Cardiac muscle cell (in vitro differentiated cells and primary cell): ENCODE data around the gene PDE7B. TPM values are rescaled to one million over a fixed set of nuclear protein-coding genes. Genes with fewer than 3 reads are reported as not detected.
A peak's percentile ranks its signal among the peaks of the same experiment; 100 is the strongest.

Experiments used
- DNase-seq, 2 donors: peaks; one replicate each; pipeline versions ENCODE4 v3.0.0 to v3.0.0-alpha.2; 2010 to 2017; ENCODE audit warnings: low read depth in 1 of 2, low spot score in 1 of 2
- H3K27ac ChIP-seq: fragments of 200-600 bp; sonication (generic); 2 replicates; pipeline ENCODE4 v1.5.1; 2016
- H3K27me3 ChIP-seq: fragments of 200-600 bp; sonication (generic); 2 replicates; pipeline ENCODE4 v1.6.0; 2016; ENCODE audit warnings: control low read depth
- H3K36me3 ChIP-seq: fragments of 200-600 bp; sonication (generic); 2 replicates; pipeline ENCODE4 v1.5.1; 2016; ENCODE audit warnings: control low read depth
- H3K4me1 ChIP-seq: fragments of 200-600 bp; sonication (generic); 2 replicates; pipeline ENCODE4 v1.8.1; 2017; ENCODE audit warnings: low read depth, mild to moderate bottlenecking, mixed run types
- H3K4me3 ChIP-seq: fragments of 200-600 bp; sonication (generic); 2 replicates; pipeline ENCODE4 v1.5.1; 2016; ENCODE audit warnings: mild to moderate bottlenecking
- H3K9me3 ChIP-seq: fragments of 200-600 bp; sonication (generic); 2 replicates; pipeline ENCODE4 v1.5.1; 2017; ENCODE audit warnings: low read depth, mild to moderate bottlenecking, control low read depth
- polyA plus RNA-seq: library from polyadenylated mRNA; unstranded; fragments of >200 nt; fragmentation: Nextera tagmentation; extraction: Ambion mirVana; gene quantifications from 2 replicates; pipeline ENCODE4 v1.2.1, GENCODE V29; 2016
- total RNA-seq: library from RNA; depleted of rRNA; stranded (reverse); fragments of >200 nt; gene quantifications from 2 replicates; pipeline ENCODE4 v1.2.3, GENCODE V29; 2016
- TF ChIP-seq, protein P1 (sequence below): IDR thresholded peaks from 2 replicates; pipeline ENCODE4 v1.5.1; 2012; ENCODE audit warnings: low read depth, mild to moderate bottlenecking, low read length

Gene PDE7B
- total and polyA plus RNA-seq, 2 experiments from 2014 or later: 0.04 to 0.60 TPM

- Histone ChIP-seq H3K27me3 (no peaks in the 10 kb centered on the region), H3K27ac (no peak overlapping the region), H3K4me1 (peaks cover 29% of the 10 kb centered on the region), H3K4me3 (no peak overlapping the region), H3K9me3 (no peaks in the 10 kb centered on the region), H3K36me3 (no peaks in the 10 kb centered on the region)
- TF ChIP-seq, protein P1, sequence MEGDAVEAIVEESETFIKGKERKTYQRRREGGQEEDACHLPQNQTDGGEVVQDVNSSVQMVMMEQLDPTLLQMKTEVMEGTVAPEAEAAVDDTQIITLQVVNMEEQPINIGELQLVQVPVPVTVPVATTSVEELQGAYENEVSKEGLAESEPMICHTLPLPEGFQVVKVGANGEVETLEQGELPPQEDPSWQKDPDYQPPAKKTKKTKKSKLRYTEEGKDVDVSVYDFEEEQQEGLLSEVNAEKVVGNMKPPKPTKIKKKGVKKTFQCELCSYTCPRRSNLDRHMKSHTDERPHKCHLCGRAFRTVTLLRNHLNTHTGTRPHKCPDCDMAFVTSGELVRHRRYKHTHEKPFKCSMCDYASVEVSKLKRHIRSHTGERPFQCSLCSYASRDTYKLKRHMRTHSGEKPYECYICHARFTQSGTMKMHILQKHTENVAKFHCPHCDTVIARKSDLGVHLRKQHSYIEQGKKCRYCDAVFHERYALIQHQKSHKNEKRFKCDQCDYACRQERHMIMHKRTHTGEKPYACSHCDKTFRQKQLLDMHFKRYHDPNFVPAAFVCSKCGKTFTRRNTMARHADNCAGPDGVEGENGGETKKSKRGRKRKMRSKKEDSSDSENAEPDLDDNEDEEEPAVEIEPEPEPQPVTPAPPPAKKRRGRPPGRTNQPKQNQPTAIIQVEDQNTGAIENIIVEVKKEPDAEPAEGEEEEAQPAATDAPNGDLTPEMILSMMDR: no peak
- DNase-seq: peak in 1 of 2 donors; percentile 99
Observed at GRCh38 chr6:136014454-136015437, 163.2 kb downstream of the PDE7B start.

DNA sequence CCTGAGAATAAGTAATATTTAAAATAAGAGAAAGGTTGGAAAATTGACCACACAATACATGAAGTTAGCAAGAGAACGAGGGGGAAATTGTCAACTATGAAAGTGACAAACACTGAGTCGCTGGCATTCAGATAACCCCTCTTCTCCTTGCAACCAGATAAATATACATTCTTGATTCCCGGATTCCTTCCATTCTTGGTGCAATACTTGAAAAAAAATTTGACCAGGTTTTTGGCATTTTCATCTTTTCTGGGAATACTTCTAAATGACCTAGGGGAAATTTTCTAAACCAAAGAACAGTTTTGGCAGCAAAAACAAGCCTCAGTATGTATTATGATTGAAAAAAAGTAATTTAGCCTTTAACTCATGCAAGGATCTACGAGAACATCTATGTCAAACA, 164.0 kb downstream of the PDE7B start:
- Histone ChIP-seq H3K27me3 (no peaks in the 10 kb centered on the region), H3K36me3 (no peaks in the 10 kb centered on the region), H3K4me1 (peaks cover 29% of the 10 kb centered on the region), H3K4me3 (no peak overlapping the region), H3K27ac (no peak overlapping the region), H3K9me3 (no peaks in the 10 kb centered on the region)
- peak in 1 of 2 donors; percentile 71 for DNase-seq
- TF ChIP-seq, protein P1: no peak

DNA sequence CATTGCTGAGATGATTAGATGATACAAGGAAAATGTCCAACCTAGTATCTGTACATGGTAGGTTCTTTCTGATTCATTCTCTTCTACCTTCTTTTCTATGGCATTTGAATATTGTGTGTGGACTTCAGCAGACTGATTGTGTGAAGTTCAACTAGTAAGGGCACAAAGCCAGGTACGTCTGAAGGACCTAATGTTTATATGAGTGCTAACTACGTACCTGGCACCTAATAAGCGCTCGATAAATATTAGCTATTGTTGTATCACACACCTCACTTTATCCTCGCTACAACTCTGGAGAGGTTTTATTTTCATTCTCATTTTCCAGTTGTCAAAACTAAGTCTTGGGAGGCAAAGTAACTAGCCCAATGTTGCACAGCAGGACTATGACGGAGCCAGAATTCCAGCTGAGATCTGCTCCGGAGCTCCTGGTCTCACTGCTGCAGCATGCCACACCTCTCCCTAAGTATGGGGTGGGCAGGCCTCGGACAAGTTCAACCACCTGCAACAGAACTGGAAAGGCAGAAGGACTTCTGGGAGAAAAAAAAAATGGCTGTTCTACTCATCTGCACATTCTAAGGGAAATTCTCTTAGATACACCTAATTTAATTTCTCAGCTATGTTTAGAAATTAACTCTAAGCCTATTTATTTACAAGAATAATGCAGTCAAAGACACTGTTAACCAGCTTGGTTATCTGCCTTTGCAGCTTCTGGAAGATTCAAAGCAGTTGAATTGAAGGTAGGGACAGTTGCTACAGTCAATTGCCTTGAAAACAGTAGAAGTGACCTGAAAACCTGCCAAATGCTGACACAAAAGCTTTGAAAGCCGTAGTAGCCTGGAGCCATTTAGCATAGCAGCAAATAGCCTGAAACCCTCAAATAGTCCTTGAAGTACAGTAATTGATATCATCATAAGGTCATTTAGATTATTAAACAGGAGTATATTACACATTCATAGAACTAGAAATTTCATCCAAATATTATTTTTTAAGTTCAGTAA, 165.0 kb downstream of the PDE7B start:
- Histone ChIP-seq H3K36me3 (no peaks in the 10 kb centered on the region), H3K27ac (no peak overlapping the region), H3K4me1 (peaks cover 26% of the 10 kb centered on the region), H3K9me3 (no peaks in the 10 kb centered on the region), H3K4me3 (no peak overlapping the region), H3K27me3 (no peaks in the 10 kb centered on the region)
- no peak for DNase-seq
- TF ChIP-seq, protein P1: no peak

GRCh38 chr6:136020691-136021090, 169.2 kb downstream of the PDE7B start:
- Histone ChIP-seq H3K4me3 (no peak overlapping the region), H3K27me3 (no peaks in the 10 kb centered on the region), H3K27ac (no peak overlapping the region), H3K36me3 (no peaks in the 10 kb centered on the region), H3K4me1 (no peaks in the 10 kb centered on the region), H3K9me3 (no peaks in the 10 kb centered on the region)
- DNase-seq: no peak
- TF ChIP-seq, protein P1: no peak

DNA sequence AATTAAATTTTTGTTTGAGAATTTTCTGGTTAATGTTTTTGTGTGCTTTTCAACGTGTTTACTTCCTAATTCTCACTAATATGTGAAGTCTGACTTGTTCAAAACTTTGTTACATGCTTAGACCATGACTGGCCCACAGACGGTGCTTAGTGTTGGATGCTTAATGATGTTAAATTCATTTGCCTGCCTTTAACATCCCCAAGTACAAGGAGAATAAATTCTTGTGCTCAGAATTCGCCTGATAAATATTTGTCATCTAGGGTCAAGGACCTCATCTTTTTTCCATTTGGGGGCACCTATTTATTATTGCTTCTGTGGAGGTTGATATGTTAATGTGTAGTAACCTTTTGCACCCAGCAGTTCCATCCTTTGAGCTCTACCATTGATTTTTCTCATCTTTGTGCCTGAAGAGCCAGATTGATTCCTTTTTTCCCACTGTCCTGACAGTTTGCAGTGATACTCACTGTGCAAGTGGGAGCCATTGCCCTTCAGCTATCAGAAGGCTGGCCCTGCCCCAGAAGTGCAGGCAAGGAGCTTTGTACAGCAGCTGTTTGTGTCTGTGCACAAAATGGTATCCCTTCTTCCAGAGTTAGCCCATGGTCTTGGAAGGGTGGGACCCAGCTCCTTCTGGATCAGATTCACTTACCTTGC, 170.8 kb downstream of the PDE7B start:
- Histone ChIP-seq H3K27ac (no peak overlapping the region), H3K9me3 (no peaks in the 10 kb centered on the region), H3K4me1 (no peaks in the 10 kb centered on the region), H3K27me3 (no peaks in the 10 kb centered on the region), H3K36me3 (no peaks in the 10 kb centered on the region), H3K4me3 (no peak overlapping the region)
- DNase-seq: no peak
- TF ChIP-seq, protein P1: no peak
